SK-N-SH (cell line): Measurements from ENCODE around the gene RASAL2. TPM values are rescaled to one million over a fixed set of nuclear protein-coding genes. Genes with fewer than 3 reads are reported as not detected.

Source experiments
- CTCF ChIA-PET: fragments of 300-600, 350-600 bp; formaldehyde crosslinking; extraction: SDS; loops from one replicate; lab custom pipeline; 2021; lab: Yijun Ruan, JAX
- POLR2A ChIA-PET: fragments of 350-600 bp; sonication (Branson Sonifier 250); formaldehyde crosslinking; extraction: SDS; loops from one replicate; lab custom pipeline; 2020; ENCODE audit warnings: antibody characterized with exemption, inconsistent platforms; lab: Yijun Ruan, JAX
- DNase-seq: peaks from one replicate; pipeline ENCODE4 v3.0.0; 2012
- H2AFZ ChIP-seq: fragments of 200-600 bp; sonication (generic); 2 replicates; pipeline ENCODE4 v1.8.1; 2016; ENCODE audit warnings: antibody characterized with exemption, mild to moderate bottlenecking, low read depth
- H3F3A ChIP-seq: fragments of 200-600 bp; sonication (generic); replicated peaks from 2 replicates; pipeline ENCODE3; 2016; ENCODE audit warnings: antibody characterized with exemption, mild to moderate bottlenecking; ENCODE audit not compliant: insufficient read depth
- H3K27ac ChIP-seq, 2 experiments: fragments of 200-500 bp in 1 of 2; fragments of 200-600 bp in 1 of 2; sonication (Bioruptor generic) in 1 of 2; sonication (generic), shearing (Covaris generic) in 1 of 2; 2 replicates each; pipeline versions ENCODE4 v1.5.1 to v1.6.1; 2014 to 2016; ENCODE audit warnings: low read depth in 2 of 2, inconsistent platforms in 1 of 2, low read length in 1 of 2, mild to moderate bottlenecking in 1 of 2, mixed read lengths in 1 of 2
- H3K27me3 ChIP-seq: fragments of 200-600 bp; sonication (generic), shearing (Covaris generic); 2 replicates; pipeline ENCODE4 v1.6.1; 2016; ENCODE audit warnings: mixed run types; ENCODE audit not compliant: insufficient read depth
- H3K36me3 ChIP-seq, 2 experiments: fragments of 200-500 bp in 1 of 2; fragments of 200-600 bp in 1 of 2; sonication (Bioruptor generic) in 1 of 2; sonication (generic) in 1 of 2; replicated peaks in 1 of 2; 2 replicates each; pipeline versions ENCODE3 to v1.5.1; 2014 to 2016; ENCODE audit warnings: low read length in 1 of 2, mild to moderate bottlenecking in 1 of 2; ENCODE audit not compliant: insufficient read depth in 2 of 2, control insufficient read depth in 1 of 2
- H3K4me1 ChIP-seq, 2 experiments: fragments of 200-500 bp in 1 of 2; fragments of 200-600 bp in 1 of 2; sonication (Bioruptor generic) in 1 of 2; sonication (generic), shearing (Covaris generic) in 1 of 2; 2 replicates each; pipeline versions ENCODE4 v1.5.1 to v1.6.1; 2014 to 2016; ENCODE audit warnings: low read depth in 1 of 2, low read length in 1 of 2, mixed run types in 1 of 2; ENCODE audit not compliant: insufficient read depth in 2 of 2, control insufficient read depth in 1 of 2
- H3K4me2 ChIP-seq: fragments of 200-600 bp; sonication (generic), shearing (Covaris generic); 2 replicates; pipeline ENCODE4 v1.6.1; 2017; ENCODE audit warnings: mixed run types
- H3K4me3 ChIP-seq, 2 experiments: fragments of 200-500 bp in 1 of 2; fragments of 200-600 bp in 1 of 2; sonication (Bioruptor generic) in 1 of 2; sonication (generic), shearing (Covaris generic) in 1 of 2; 2 replicates each; pipeline versions ENCODE4 v1.5.1 to v1.8.1; 2014 to 2016; ENCODE audit warnings: low read depth in 2 of 2, inconsistent platforms in 1 of 2, low read length in 1 of 2, mild to moderate bottlenecking in 1 of 2, mixed read lengths in 1 of 2, moderate library complexity in 1 of 2
- H3K79me2 ChIP-seq: fragments of 200-600 bp; sonication (generic); 2 replicates; pipeline ENCODE4 v1.8.1; 2017; ENCODE audit warnings: mild to moderate bottlenecking; ENCODE audit not compliant: insufficient read depth
- H3K9ac ChIP-seq: fragments of 200-600 bp; sonication (generic); 2 replicates; pipeline ENCODE4 v1.6.1; 2017; ENCODE audit warnings: mixed run types
- H3K9me2 ChIP-seq: fragments of 200-600 bp; sonication (generic); 2 replicates; pipeline ENCODE4 v1.6.1; 2017; ENCODE audit warnings: mixed run types
- H3K9me3 ChIP-seq: fragments of 200-600 bp; sonication (generic); 2 replicates; pipeline ENCODE4 v1.6.1; 2017; ENCODE audit warnings: mixed run types, mild to moderate bottlenecking, moderate library complexity
- H4K20me1 ChIP-seq: fragments of 200-600 bp; sonication (generic); 2 replicates; pipeline ENCODE4 v1.6.1; 2017; ENCODE audit warnings: mild to moderate bottlenecking, mixed run types; ENCODE audit not compliant: insufficient read depth
- EP300 ChIP-seq, 2 experiments: IDR thresholded peaks; 2 replicates each; pipeline versions ENCODE4 v1.4.0 to v1.6.1; 2012; ENCODE audit warnings: borderline replicate concordance in 1 of 2, low read depth in 1 of 2, low read length in 1 of 2
- EZH2phosphoT487 ChIP-seq: fragments of 200-600 bp; sonication (generic); IDR thresholded peaks from 2 replicates; pipeline ENCODE4 v1.6.1; 2017; ENCODE audit warnings: low read depth, mixed run types, mild to moderate bottlenecking, antibody characterized with exemption, moderate library complexity, borderline replicate concordance
- GATA2 ChIP-seq: sonication (generic); formaldehyde crosslinking; IDR thresholded peaks from 2 replicates; pipeline ENCODE4 v1.5.0; 2020; ENCODE audit warnings: mild to moderate bottlenecking, missing genetic modification reagents
- IRF3 ChIP-seq: fragments of 150-350 bp; IDR thresholded peaks from 2 replicates; pipeline ENCODE4 v1.6.1; 2016; ENCODE audit warnings: mild to moderate bottlenecking, low read depth, low read length
- MEF2A ChIP-seq: IDR thresholded peaks from 2 replicates; pipeline ENCODE4 v1.4.0; 2012; ENCODE audit warnings: low read depth, borderline replicate concordance
- NFIC ChIP-seq: IDR thresholded peaks from 2 replicates; pipeline ENCODE4 v1.4.0; 2012; ENCODE audit warnings: borderline replicate concordance
- NRF1 ChIP-seq: IDR thresholded peaks from 2 replicates; pipeline ENCODE4 v1.6.1; 2012; ENCODE audit warnings: low read depth, mild to moderate bottlenecking, low read length
- PBX3 ChIP-seq: IDR thresholded peaks from 2 replicates; pipeline ENCODE4; 2012
- RAD21 ChIP-seq: IDR thresholded peaks from 2 replicates; pipeline ENCODE4 v1.6.1; 2012; ENCODE audit warnings: mild to moderate bottlenecking, low read length
- RCOR1 ChIP-seq: fragments of 150-350 bp; IDR thresholded peaks from 2 replicates; pipeline ENCODE4 v1.6.1; 2017; ENCODE audit warnings: antibody characterized with exemption, low read length
- REST ChIP-seq: IDR thresholded peaks from 2 replicates; pipeline ENCODE4 v1.6.1; 2012; ENCODE audit warnings: mild to moderate bottlenecking, low read depth, low read length, moderate library complexity
- SIN3A ChIP-seq: IDR thresholded peaks from 2 replicates; pipeline ENCODE4 v1.6.1; 2012; ENCODE audit warnings: low read depth, mild to moderate bottlenecking, low read length, moderate library complexity, borderline replicate concordance
- SMC3 ChIP-seq: IDR thresholded peaks from 2 replicates; pipeline ENCODE4 v1.6.1; 2012; ENCODE audit warnings: low read depth, low read length, improper control_type of control experiment
- TAF1 ChIP-seq: IDR thresholded peaks from 2 replicates; pipeline ENCODE4 v1.6.1; 2012; ENCODE audit warnings: low read depth, mild to moderate bottlenecking, low read length, moderate library complexity, borderline replicate concordance
- TCF12 ChIP-seq: IDR thresholded peaks from 2 replicates; pipeline ENCODE4 v1.4.0; 2012
- WGBS: methylation state at CpG from one replicate; pipeline ENCODE4 v1.1.6; 2017; ENCODE audit warnings: low lambda C conversion rate; 5-methylcytosine and 5-hydroxymethylcytosine counted together
- polyA plus RNA-seq, 3 experiments: library from polyadenylated mRNA; depleted of rRNA; stranded (reverse); fragments of >200 nt; gene quantifications; 2 replicates each; pipeline ENCODE4 v1.2.3, GENCODE V29; 2012
- TF ChIP-seq, protein P1 (sequence below): fragments of 150-350 bp; IDR thresholded peaks from 2 replicates; pipeline ENCODE4 v1.6.1; 2017; ENCODE audit warnings: antibody characterized with exemption, low read length, low read depth, borderline replicate concordance
- TF ChIP-seq, protein P2 (sequence below): IDR thresholded peaks from 2 replicates; pipeline ENCODE4 v1.4.0; 2012; ENCODE audit warnings: low read depth
- TF ChIP-seq, protein P3 (sequence below): fragments of 200-600 bp; sonication (generic); IDR thresholded peaks from 2 replicates; pipeline ENCODE4 v1.6.1; 2017; ENCODE audit warnings: antibody characterized with exemption, mild to moderate bottlenecking, moderate library complexity

Gene RASAL2
- polyA plus RNA-seq, 1 of the 3 experiments (the other 2 are of a cell fraction) = 6.9 TPM

DNA sequence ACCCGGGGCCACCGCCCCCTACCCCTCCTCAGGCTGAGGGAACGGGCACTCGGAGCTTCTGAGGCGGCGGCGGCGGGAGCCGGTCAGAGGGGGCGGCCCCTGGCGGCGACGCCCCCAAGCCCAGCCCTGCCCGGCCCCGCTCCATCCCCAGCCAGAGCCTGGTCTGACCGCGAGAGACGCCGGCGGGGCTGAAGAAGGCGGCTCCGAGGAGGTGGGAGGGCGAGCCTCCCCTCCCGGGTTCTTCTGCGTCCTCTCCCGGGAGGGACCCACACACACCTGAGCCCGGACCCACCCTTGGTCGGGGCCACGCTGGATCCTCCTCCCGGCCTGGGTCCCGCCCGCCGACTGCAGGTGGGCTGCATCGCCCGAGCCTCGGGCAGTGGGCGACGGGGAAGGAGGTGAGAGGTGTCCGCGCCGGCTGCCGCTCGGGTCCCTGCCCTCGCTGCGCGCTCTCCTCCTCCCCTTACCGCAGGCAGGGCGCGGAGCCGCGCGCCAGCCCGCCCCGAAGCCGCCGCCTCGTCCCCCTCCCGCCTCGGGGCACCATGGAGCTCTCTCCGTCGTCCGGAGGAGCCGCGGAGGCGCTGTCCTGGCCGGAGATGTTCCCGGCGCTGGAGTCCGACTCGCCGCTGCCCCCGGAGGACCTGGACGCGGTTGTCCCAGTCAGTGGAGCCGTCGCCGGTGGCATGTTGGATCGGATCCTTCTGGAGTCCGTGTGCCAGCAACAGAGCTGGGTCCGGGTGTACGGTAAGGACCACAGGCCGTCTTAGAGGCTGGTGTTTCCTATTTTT, at the start of gene RASAL2 (continued):
- TF ChIP-seq REST (peak; percentile 15; the same call in 1 of the 2 replicates), EP300 (IDR thresholded peaks at IDR 0.05; ENCODE audit: borderline replicate concordance in 1 of 2, low read depth in 1 of 2, low read length in 1 of 2) (0 out of 4 replicates have a peak, but pooled peaks of 1 of the 2 experiments have one; percentile 2), PBX3 (no peak), RAD21 (no peak; the same call in 1 of the 2 replicates), SIN3A (no peak), NRF1 (no peak; the same call in 1 of the 2 replicates), SMC3 (0 out of 2 replicates have a peak, but pooled peaks have one; percentile 10), RCOR1 (no peak)
- TF ChIP-seq, protein P1, sequence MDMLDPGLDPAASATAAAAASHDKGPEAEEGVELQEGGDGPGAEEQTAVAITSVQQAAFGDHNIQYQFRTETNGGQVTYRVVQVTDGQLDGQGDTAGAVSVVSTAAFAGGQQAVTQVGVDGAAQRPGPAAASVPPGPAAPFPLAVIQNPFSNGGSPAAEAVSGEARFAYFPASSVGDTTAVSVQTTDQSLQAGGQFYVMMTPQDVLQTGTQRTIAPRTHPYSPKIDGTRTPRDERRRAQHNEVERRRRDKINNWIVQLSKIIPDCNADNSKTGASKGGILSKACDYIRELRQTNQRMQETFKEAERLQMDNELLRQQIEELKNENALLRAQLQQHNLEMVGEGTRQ = no peak

DNA sequence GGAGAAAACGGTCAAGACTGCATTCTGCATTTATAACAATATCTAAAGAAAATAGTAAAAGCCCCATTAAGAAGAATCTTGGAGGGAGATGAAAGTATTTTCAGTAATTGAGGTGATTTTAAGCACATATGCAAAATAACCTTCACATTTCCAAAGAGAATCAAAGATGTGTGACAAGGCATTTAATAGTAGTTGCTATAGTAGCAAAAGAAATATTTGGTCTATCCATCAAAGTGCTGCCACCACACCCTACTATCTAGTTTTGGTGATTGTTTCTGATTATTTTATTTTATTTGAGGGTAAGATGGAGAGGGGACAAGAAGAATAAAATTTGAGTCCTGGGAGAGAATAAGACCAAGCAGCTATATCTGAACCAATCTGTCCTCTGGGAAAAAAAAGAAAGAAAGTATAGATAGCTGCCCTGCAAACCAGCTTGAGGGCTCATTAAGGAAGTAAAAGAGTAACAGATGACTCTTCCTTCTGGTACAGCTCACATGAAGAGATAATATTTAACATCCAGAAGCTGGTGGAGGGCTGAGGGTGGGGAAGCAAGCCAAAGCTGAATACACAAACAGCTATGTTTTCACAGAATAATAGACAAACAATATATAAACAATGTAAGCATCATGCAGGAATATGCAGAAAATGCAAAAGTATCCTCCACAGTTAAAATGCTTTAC, 47.2 kb upstream of the RASAL2 start:
- 30% methylated on average over 1 of the region's 1 CpG for WGBS
- H3K9me3 ChIP-seq = no peaks in the 10 kb centered on the region
- no peaks in the 10 kb centered on the region for H3F3A ChIP-seq
- H3K27ac ChIP-seq = no peak overlapping the region
- no peak overlapping the region for H3K9ac ChIP-seq
- H3K4me1 ChIP-seq = no peaks in the 10 kb centered on the region; a peak in 1 of 4 replicates
- DNase-seq = no peak
- H2AFZ ChIP-seq = no peak overlapping the region
- H3K9me2 ChIP-seq = no peaks in the 10 kb centered on the region
- H3K4me3 ChIP-seq = no peak overlapping the region
- no peaks in the 10 kb centered on the region for H3K79me2 ChIP-seq
- H3K4me2 ChIP-seq = no peak overlapping the region
- no peaks in the 10 kb centered on the region for H4K20me1 ChIP-seq
- CTCF ChIA-PET = interaction anchor here (1.2 to 1.7 kb wide), 4 partner anchors 9 to 15 kb away, joined by 3 to 7 read pairs (median 3); no protein-coding TSS in a partner anchor
- POLR2A ChIA-PET = no interaction called here
- H3K27me3 ChIP-seq = no peaks in the 10 kb centered on the region
- H3K36me3 ChIP-seq = no peaks in the 10 kb centered on the region
- TF ChIP-seq, protein P2, sequence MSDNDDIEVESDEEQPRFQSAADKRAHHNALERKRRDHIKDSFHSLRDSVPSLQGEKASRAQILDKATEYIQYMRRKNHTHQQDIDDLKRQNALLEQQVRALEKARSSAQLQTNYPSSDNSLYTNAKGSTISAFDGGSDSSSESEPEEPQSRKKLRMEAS = no peak
- TF ChIP-seq MEF2A (no peak), TAF1 (no peak), EZH2phosphoT487 (no peak), GATA2 (CRISPR knock-in tag) (no peak), TCF12 (no peak), IRF3 (no peak), NFIC (no peak)
- TF ChIP-seq, protein P1 = no peak
- TF ChIP-seq, protein P3, sequence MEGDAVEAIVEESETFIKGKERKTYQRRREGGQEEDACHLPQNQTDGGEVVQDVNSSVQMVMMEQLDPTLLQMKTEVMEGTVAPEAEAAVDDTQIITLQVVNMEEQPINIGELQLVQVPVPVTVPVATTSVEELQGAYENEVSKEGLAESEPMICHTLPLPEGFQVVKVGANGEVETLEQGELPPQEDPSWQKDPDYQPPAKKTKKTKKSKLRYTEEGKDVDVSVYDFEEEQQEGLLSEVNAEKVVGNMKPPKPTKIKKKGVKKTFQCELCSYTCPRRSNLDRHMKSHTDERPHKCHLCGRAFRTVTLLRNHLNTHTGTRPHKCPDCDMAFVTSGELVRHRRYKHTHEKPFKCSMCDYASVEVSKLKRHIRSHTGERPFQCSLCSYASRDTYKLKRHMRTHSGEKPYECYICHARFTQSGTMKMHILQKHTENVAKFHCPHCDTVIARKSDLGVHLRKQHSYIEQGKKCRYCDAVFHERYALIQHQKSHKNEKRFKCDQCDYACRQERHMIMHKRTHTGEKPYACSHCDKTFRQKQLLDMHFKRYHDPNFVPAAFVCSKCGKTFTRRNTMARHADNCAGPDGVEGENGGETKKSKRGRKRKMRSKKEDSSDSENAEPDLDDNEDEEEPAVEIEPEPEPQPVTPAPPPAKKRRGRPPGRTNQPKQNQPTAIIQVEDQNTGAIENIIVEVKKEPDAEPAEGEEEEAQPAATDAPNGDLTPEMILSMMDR = no peak
